Activated T-cell treated with anti-CD3 and anti-CD28 coated beads for 4 hours (primary cell): ENCODE data around the gene CRNKL1.

ENCODE experiments used
- DNase-seq: peaks from one replicate; pipeline ENCODE4 v3.0.0-alpha.2; 2020

Gene CRNKL1

DNA sequence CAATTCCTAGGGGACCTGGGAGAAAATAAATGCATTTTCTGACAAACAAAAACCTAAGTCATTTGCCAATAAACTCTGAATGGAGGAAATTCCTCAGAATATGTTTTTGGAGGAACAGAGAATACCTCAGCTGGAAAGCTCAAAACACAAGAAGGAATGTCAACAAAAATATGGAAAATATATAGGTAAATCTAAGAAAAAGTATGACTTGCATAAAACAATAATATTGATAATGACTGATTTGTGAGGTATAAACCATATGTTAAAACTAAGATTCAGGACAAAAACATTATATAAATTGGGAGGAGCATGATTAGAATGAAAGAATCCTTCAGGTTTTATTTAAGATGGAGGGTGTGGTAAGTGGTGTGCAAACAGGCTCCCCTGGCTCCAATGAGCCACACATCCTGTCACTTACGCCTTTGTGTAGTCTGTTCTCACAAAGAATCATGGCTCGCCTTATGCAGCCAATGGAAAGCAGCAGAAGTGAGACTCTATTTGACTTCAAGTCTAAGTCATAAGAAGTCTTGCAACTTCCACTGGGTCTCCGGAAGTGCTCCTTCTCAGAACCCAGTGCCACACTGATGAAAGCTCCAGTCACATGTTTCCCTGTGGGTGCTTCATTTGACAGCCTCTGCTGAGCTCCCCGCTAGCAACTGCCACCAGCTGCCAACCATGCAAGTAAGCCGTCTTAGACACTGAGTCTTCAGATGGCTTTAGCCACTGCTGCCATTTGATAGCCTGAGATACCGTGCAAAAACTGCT lies 8.2 kb upstream of the CRNKL1 start:
- no peak for DNase-seq

- no peak for DNase-seq
Measured at GRCh38 chr20:20051767-20052073, 546 bp downstream of the CRNKL1 start.

DNA sequence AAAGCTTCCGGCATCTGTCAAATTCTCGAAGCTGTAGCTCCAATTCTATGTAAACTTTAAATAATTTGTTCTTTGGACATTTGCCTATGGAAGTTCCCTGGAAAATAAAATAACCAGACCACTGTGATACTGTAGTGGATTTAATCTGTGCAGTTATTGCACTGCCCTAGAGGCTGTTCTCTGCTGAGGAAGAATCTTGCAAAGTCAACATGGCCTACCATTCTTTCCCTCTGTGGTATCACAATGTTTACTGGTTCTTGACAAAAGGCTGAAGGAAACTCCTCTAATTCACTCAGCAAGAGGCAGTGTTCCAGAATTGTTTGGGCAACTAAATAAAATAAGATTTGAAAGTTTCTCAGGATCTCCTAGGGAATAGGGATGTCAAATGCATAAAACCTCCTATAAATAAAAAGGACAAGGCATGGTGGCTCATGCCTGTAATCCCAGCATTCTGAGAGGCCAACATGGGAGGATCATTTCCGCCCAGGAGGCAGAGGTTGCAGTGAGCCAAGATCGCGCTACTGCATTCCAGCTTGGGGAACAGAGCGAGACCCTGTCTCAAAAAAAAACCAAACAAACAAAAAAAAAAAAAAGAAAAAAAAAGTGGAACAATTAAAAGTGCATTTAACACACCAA lies 12.4 kb downstream of the CRNKL1 start:
- no peak for DNase-seq

GRCh38 chr20:20038586-20038985 lies 13.7 kb downstream of the CRNKL1 start:
- no peak for DNase-seq

DNA sequence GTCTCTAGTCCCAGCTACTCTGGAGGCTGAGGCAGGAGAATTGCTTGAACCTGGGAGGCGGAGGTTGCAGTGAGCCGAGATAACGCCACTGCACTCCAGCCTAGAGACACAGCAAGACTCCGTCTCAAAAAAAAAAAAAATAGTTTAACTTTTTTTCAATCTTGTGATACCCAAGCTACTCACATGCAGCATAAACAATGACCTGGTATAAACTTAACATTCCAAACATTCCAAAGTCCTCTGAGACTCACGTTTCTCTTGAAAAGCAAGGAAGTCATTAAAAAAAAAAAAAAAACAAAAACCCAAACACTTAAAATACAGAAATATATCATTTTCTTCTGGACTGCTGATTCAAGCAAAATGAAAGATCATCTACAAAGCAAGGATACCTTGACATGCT lies 14.3 kb downstream of the CRNKL1 start:
- DNase-seq = no peak

DNA sequence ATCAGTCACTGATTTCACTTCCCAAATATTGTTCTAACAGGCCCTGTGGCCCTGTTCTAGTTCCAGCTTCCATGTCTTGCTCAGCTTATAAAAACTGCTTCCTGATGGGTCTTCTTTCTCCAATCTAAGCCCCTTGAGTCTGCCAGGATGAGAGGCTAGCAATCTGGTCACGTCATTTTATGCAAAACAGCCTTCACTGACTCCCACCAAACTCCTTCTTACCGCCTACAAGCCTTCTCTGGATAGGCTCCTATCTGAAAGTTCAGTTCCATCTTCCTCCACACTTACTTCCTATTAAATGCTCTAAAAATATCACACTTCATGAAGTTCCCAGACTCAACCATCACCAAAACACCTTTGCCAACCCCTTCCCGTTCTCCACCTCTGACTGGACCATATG lies 15.5 kb downstream of the CRNKL1 start:
- DNase-seq = no peak

DNA sequence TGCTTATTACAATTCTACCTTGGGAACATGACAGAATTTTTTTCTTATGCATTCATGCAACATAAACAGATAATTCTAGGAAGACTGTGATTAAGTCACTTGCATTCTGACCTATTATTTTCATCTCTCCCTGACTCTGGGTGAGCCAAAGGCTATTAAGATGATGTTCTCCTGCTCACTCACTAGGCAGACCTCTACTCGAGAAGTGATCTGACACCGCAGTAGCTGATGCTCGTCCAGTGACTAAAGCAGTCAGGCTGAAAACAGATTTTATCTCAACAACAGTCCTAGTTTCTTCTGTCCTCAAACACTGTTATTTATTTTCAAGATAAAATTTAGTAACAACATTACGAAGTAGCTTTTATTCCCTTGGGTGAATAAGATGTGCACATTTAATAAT lies 17.8 kb downstream of the CRNKL1 start:
- DNase-seq = no peak

GRCh38 chr20:20031790-20032189 lies 20.5 kb downstream of the CRNKL1 start:
- no peak for DNase-seq

- DNase-seq = no peak
Measured at GRCh38 chr20:20027284-20027683, 25.0 kb downstream of the CRNKL1 start.

DNA sequence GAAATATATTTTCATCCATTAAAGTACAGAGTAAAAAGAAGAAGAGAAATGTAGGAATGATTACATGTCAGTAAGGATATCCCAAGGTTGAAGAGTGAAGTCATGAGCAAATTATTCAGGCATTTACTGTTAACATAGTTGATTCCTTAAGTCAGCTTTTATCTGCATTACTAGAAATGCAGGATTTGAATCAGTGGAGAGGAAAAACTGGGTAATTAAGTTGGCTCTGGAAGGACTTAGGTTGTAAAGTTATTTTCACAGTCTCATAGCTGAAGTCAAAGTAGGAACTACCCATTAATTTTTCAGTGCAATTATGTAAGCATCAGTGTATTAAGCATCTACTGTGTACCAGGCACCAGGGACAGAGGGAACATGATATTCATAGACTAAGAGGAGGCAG lies 27.3 kb downstream of the CRNKL1 start:
- DNase-seq = no peak

DNA sequence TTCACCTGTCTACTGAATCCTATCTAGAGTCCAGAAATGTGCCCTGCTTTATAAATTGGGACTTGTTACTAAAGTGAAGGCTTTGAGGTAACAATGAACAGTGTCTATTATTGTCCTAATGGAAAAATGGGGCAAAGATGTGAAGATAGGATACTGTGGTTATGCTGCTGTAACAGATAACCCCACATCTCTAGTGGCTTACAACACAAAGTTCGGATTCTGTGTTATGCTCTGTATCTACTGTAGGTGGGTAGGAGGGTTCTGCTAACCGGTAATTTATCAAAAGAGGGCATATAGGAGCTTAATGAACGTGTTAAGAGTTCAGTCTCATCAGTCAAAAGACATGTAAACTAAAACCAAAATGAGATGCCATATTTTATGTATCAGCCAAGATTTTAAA lies 28.9 kb downstream of the CRNKL1 start:
- no peak for DNase-seq

GRCh38 chr20:20022498-20022897 lies 29.8 kb downstream of the CRNKL1 start:
- no peak for DNase-seq

GRCh38 chr20:20021835-20022234 lies 30.4 kb downstream of the CRNKL1 start:
- no peak for DNase-seq

- DNase-seq = no peak
Measured at GRCh38 chr20:20020908-20021307, 31.4 kb downstream of the CRNKL1 start.

DNA sequence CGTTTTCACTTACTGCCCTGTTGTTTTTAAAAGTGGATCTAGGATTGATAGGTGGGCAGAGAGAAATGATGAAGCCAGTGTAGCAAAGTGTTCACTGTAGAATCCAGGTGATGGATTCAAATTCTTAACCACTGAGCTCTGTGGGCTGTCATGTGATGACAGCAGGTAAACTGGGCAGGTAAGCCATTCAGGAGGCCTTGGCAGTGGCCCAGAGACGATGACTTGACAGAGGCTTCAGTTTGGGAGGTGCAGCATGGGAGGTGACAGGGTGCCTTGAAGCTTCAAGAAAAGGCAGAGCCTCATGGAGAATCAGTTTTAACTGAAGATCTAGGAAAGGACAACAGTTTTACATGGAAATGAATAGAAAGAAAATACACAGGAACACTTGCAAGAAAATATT lies 33.1 kb downstream of the CRNKL1 start:
- DNase-seq = no peak

GRCh38 chr20:20018366-20018765 lies 33.9 kb downstream of the CRNKL1 start:
- no peak for DNase-seq

- no peak for DNase-seq
Measured at GRCh38 chr20:20017844-20018185, 34.5 kb downstream of the CRNKL1 start.

- DNase-seq = peak; percentile 80
Measured at GRCh38 chr20:20017001-20017843, 35.0 kb downstream of the CRNKL1 start, which contains the start of gene NAA20. Gene NAA20 (plus strand): TSS chr20:20017362. CDS start chr20:20017397, 35 bp downstream.

DNA sequence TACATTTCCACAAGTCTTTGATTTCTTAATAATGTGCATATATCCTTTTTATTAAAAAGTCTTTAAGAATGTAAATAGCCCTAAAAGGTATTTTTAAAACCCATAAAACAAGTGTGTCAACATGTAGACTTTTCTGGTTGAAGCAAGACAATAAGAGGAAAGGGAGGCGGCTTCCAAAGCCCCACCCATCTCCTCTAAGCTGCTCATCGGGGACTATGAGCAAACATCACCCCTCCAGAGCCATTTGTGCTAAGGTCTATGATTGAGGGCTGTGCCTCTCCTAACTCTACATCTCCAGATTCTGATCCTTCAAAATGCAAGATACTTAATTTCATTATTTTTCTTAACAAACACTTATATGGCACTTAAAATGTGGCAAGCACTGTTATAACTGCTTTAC lies 37.6 kb downstream of the CRNKL1 start:
- no peak for DNase-seq

- no peak for DNase-seq
Measured at GRCh38 chr20:20012541-20012940, 39.7 kb downstream of the CRNKL1 start.

DNA sequence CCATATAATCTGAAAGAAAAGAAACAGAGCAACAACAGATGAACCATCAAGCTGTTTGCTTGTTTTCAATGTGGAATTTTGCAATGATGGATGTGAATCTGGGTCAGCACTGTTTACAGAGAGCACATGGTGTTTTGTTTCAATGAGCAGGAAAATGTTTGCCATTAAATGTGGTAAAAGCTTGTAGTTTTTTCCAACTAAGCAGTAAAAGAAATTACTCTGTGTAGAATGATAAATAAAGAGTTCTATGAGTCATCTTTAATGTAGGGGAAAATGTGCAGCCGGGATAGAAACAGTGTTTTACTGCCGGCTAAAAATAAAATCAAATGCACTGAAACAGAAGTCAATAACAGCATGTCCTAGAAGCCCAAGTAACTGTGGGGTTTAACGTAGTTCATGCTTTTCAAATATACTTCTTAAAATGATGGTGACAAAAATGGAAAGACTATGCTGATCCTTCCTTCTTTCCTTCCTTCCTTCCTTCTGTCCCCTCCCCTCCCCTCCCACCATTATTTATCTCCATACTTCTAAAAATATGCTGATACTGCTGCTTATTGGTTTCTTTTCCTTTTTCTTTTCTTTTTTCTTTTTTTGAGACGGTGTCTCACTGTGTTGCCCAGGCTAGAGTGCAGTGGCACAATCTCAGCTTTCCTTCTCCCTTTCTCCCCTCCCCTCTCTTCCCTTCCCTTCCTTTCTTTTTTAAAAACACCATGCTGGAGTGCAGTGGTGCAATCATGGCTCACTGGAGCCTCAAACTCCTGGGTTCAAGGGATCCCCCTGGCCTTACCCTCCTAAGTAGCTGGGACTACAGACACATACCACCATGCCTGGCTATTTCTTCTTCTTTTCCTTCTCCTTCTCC lies 41.4 kb downstream of the CRNKL1 start:
- no peak for DNase-seq

DNA sequence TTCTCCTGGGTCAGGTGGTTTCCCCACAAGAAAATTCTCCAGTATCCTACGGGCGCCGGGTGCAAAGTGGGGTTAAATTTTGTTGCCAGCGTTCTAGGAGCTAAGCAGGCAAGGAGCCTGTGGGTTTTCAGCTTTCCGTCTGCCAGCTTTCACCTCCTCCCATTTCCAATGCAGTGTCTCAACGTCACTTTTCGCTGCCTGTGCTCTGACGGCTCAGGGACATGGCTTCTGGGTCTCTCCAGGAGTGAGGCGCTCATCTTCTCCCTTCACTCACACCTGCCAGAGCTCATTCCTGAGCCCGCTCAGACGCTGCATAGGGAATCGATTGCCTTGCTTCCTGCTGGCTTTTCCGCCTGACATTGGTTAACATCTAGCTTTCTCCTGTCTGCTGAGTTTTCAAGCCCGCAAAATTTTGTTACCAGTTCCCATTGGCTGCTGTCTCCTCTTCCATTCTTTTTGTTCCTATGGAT lies 42.4 kb downstream of the CRNKL1 start:
- no peak for DNase-seq

DNA sequence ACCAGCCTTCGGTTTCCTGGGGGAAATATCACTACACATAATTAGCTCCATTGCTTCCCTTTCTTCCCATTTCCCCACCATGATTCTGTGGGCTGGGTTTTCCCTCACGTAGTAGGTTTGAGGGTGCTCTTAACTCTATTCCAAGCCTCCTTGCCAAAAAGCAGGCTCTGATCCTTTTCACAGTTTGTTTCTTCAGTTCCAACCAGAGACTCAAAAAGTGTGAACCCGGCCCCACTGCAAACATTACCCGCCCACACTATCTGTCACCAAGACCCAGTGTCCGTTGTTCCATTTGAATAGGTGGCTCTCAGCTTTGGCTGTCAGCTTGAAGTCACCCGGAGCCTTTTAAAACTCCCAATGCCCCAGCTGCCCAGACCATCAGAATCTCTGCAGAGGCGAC lies 46.9 kb downstream of the CRNKL1 start:
- DNase-seq = no peak
